ENCODE data around the gene KITLG.

DNA sequence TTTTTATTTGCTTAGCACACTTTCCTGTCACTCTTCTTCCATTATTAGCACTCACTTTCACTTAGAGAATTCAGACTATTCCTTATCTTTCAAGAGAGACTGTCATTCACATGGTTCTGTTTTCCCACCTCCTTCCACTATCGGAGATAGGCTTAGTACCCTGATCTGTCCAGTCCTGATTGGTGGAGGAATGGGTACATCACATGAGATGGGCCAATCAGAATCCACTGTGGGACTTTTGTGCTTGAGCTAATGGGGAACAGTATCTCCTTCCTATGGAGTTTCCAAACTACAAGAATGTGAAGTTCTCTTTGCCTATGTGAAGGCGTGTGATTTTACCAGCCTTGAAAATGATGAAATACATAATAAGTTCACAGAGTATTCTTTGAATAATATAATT is 4.8 kb upstream of the KITLG start:
- TF ChIP-seq, protein P1, sequence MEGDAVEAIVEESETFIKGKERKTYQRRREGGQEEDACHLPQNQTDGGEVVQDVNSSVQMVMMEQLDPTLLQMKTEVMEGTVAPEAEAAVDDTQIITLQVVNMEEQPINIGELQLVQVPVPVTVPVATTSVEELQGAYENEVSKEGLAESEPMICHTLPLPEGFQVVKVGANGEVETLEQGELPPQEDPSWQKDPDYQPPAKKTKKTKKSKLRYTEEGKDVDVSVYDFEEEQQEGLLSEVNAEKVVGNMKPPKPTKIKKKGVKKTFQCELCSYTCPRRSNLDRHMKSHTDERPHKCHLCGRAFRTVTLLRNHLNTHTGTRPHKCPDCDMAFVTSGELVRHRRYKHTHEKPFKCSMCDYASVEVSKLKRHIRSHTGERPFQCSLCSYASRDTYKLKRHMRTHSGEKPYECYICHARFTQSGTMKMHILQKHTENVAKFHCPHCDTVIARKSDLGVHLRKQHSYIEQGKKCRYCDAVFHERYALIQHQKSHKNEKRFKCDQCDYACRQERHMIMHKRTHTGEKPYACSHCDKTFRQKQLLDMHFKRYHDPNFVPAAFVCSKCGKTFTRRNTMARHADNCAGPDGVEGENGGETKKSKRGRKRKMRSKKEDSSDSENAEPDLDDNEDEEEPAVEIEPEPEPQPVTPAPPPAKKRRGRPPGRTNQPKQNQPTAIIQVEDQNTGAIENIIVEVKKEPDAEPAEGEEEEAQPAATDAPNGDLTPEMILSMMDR (IDR thresholded peaks at IDR 0.05) = no peak
- TF ChIP-seq EZH2 (IDR thresholded peaks at IDR 0.05; ENCODE audit: borderline replicate concordance, insufficient read depth, low read depth, low read length, poor library complexity, severe bottlenecking) = no peak
